ENCODE measurements around the gene SAMD13.

Gene SAMD13

DNA sequence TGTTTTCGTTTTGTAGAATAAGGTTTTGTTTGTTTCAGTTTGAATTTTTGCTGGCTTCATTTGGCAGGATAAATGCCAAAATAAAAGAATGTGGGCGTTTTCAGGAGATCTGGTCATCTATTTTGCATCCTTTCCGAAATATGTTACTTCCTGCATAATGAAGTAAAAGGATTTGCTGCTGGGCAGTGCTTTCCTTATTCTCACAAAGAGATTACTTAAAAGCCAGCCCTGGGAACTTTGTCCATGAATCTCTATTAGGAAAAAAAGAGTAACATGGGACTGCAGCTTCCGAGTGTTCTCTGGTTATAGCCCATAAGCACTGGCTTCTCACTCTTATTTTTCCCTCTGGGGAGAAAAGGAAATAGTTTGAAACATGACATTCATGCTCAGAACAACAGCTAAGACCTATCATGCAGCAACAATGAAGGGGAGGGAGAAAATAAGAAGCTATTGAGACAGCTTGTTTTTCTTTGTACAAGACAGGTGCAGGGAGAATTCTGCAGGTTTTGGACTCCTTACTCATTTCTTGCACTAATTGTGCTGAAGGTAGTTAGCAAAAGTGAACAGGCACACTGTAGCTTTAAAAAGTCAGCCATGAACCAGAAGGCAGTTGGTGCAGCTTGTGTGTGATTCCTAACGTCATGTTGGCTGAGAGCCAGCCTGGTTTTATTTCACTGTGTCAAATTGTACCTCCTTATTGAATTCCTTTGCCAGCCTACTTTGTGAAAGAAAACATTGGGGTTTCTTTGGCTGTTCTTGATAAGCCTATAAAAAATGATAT, at the start of gene SAMD13:
Gene SAMD13, plus strand, starts transcription at position 705 of the 781 bp plus-strand sequence. CDS start 1,527 bp downstream, outside the sequence.
- DNase-seq (ENCODE audit: low spot score) = no peak
- FAIRE-seq = peak; percentile 5

GRCh38 chr1:84253036-84253435, 48.5 kb upstream of the SAMD13 start:
- DNase-seq (ENCODE audit: low spot score) (no peak), FAIRE-seq (no peak)

GRCh38 chr1:84253891-84254290, 47.6 kb upstream of the SAMD13 start:
- peak; percentile 76 for FAIRE-seq

DNA sequence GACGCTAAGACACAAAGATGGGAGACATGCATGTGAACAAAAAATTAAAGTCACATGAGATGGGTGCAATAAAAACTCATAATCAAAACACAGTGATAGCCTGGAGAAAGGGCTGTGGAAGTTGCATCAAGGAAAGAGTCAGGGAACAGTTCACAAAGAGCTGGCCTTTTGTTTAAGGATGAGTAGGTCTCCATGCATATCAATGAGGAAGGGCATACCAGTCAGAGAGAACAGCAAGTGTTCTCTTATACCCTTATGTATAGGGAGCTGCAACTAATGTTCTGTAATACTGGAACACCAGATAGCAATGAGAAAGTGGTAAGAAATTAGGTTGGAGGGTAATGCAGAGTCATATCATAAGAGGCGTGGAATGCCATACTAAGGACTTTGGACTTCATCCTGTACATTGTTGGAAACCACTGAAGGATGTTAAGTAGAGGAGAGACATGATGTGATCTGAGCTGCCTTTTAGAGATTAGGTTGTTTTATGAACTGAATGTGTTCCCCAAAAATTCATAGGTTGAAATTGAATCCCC, 46.7 kb upstream of the SAMD13 start:
- no peak for FAIRE-seq
- no peak for DNase-seq (ENCODE audit: low spot score)

More at GRCh38 chr1:84253891-84254290, 47.6 kb upstream of the SAMD13 start:
- DNase-seq (ENCODE audit: low spot score) = peak; percentile 87

- no peak for DNase-seq (ENCODE audit: low spot score)
- no peak for FAIRE-seq
Measured at GRCh38 chr1:84255582-84255981, 45.9 kb upstream of the SAMD13 start.

- FAIRE-seq = no peak
Measured at GRCh38 chr1:84257617-84258016, 43.9 kb upstream of the SAMD13 start.

DNA sequence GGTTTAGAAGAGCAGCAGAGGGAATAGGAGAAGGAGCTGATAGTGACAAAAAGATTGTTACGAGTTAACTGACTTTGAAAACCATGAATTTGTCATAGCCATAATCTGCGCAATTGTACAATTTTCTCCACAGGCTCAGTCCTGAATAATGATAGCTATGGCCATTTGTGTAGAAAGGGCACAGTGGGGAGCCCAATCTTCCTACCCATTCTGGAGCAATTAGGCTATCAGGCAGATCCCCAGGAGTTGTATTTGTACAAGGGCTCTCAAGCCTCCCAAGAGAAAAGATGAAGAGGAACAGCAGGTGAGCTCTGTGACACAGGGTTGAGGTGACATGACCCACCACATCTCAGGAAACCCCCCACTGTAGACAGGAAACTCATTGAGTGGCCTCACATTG, 42.1 kb upstream of the SAMD13 start:
- FAIRE-seq = no peak
- DNase-seq (ENCODE audit: low spot score) = no peak

More at GRCh38 chr1:84257617-84258016, 43.9 kb upstream of the SAMD13 start:
- DNase-seq (ENCODE audit: low spot score) = no peak

- DNase-seq (ENCODE audit: low spot score) (no peak), FAIRE-seq (no peak)
Measured at GRCh38 chr1:84259989-84260388, 41.5 kb upstream of the SAMD13 start.

DNA sequence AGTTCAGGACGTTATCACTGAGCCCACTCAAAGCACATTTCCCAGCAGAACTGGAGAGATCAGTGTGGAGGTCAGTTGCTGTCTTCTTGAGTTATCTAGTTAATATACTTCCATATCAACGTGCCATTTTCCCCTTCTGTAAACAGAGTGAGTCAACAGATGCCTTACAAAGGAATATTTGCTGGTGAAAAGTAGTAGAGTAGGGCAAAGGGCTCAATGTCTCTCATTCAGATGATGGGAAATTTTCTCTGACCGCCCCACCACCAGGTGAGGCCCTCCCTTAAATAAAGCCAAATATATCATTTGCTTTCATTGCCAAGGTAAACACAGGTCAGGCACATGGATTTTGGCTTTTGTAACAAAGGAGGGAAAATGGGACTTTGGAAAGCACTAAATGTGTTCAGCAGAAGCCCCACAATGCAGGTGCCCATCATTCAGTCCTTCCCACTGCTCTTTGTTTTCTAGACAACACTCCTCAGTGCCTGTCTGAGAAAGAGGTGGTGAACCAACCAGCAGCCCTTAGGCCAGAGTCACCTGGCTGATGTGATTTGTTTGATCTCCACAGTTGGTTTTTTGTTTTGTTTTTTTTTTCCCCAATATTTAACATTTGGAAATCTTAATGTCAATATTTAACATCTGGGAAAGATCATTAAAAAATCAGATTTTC, 40.5 kb upstream of the SAMD13 start:
- DNase-seq (ENCODE audit: low spot score) = no peak
- no peak for FAIRE-seq

GRCh38 chr1:84264961-84265360, 36.5 kb upstream of the SAMD13 start:
- DNase-seq (ENCODE audit: low spot score) (no peak), FAIRE-seq (no peak)

GRCh38 chr1:84265867-84266266, 35.6 kb upstream of the SAMD13 start:
- no peak for FAIRE-seq
- no peak for DNase-seq (ENCODE audit: low spot score)

GRCh38 chr1:84266748-84267147, 34.8 kb upstream of the SAMD13 start:
- no peak for DNase-seq (ENCODE audit: low spot score)
- no peak for FAIRE-seq

GRCh38 chr1:84267476-84267875, 34.0 kb upstream of the SAMD13 start:
- no peak for FAIRE-seq
- DNase-seq (ENCODE audit: low spot score) = no peak

GRCh38 chr1:84268346-84268745, 33.2 kb upstream of the SAMD13 start:
- no peak for DNase-seq (ENCODE audit: low spot score)
- no peak for FAIRE-seq

- FAIRE-seq (no peak), DNase-seq (ENCODE audit: low spot score) (no peak)
Measured at GRCh38 chr1:84269306-84269705, 32.2 kb upstream of the SAMD13 start.

DNA sequence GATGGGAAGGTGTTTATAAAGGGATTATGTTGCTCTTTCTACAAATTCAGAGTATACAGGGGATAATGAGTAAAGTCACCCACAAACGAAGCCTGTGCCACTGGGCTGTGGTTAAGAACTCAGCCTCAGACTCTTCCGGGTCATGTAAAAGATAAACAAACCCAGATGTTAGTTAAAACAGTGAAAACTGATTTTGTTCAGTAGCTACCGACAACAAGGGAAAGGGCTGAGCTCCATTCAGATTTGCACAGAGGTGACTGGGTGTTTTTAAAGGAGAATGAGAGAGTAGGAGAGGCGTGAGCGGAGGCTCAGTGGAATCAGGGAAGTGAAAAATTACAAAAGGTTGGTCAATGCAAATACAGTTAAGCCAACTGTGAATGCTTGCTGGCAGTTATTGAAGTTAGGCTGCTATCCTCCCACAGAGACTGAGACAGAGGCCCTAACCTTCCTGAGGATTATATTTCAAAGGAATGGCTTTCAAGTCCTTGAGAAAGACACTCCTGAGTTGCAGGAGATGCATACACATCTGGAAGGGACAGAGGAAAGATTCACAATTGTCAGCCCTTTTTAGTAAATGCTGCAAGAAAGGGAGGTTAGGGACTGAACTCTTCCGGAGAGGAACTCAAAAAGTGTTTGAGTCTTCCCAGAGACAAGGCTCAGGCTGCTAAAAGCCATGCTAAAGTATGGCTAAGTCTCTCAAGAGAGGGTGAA, 29.9 kb upstream of the SAMD13 start:
- no peak for DNase-seq (ENCODE audit: low spot score)
- no peak for FAIRE-seq

GRCh38 chr1:84272401-84272800, 29.1 kb upstream of the SAMD13 start:
- DNase-seq (ENCODE audit: low spot score) = no peak
- FAIRE-seq = no peak

DNA sequence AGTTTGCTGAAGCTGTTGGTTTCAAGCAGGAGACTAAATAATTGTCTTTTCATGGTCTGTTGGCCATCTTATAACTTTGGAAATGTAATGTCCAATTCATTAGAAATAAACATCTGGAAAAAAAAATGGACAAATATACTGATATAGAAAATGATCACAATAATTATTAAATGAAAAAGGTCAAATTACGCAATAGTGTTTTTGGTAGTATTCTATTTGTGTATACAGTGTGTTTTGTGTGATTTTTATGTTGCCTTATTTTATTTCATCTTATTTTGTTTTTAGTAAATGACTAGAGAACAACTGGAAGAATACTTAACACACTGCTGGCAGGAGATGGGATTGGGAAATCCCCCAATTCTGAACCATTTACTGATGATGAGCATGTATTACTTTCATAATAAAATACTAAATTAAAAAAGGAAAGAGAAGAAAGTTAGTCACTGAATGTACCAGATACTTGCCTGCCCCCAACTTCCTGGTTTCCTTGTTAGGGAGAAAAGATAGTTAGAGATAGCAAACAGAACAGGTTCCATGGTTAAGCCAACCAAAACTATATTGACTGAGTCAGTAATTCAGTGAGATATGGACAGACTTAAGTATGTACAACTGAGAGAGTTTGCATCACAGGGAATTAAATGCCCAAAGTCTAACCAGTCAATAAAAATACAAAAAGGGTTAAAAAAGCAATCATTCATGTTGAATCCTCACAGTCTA, 24.0 kb upstream of the SAMD13 start:
- FAIRE-seq = no peak
- DNase-seq (ENCODE audit: low spot score) = no peak

GRCh38 chr1:84278905-84279304, 22.6 kb upstream of the SAMD13 start:
- DNase-seq (ENCODE audit: low spot score) (no peak), FAIRE-seq (no peak)

GRCh38 chr1:84280912-84281311, 20.6 kb upstream of the SAMD13 start:
- FAIRE-seq = no peak
- DNase-seq (ENCODE audit: low spot score) = no peak

DNA sequence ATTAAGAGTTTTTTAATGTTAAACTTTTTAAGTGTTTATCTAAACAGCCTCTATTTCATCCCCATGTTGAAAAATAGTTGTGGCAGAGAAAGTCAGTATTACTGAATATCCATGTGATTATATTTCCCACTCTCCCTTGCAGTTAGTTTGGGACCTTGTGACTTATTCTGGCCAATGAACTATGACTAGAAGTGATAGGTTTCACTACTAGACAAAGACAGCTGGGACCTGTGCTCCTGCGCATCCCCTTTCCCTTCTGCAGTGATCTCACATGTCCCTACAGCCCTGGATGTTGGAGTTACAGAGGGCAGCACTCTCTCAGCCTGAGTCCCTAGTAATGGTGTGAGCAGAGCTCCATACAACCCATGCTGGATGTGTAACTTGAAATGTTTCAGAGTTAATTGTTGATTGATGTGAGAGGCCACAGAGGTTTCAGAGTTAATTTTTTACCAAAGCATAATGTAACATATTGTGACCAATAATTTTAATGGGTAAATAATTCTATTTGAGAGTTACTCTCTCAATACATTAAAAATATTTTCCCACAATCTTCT, 18.7 kb upstream of the SAMD13 start:
- DNase-seq (ENCODE audit: low spot score) = no peak
- FAIRE-seq = no peak

All from RCC 7860 (cell line).